ENCODE data around the gene ZCCHC9. TPM values are rescaled to one million over a fixed set of nuclear protein-coding genes. Genes with fewer than 3 reads are reported as not detected.

Gene ZCCHC9
- total RNA-seq, 1 experiment from 2014 or later = 34.9 TPM

DNA sequence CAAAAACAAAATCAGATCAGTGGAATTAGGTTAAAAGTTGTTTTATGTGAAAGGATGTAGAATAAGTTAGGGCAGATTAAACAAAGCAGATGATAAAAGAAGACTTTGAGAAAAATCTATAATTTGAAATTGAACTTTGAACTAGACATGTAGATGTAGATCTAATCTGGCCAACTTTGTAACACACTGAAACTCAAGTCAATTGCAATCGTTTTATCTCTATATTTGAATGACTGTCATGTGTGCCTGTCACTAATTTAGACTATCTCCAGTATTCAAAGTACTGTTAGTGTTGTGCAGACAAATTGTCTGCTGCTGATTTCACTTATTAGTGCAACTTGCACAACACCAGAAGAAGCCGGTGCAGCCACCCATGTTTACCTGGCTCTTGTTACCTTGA, 52.7 kb downstream of the ZCCHC9 start:
- intact Hi-C loops (cut with micrococcal nuclease; ENCODE audit: unreplicated experiment) = no loop called here
- no peak overlapping the region for H3K4me3 Mint-ChIP-seq (ENCODE audit: low read depth, unreplicated experiment)
- CTCF ChIA-PET = interaction anchor here (0.7 kb wide), 1 partner anchor 1067 kb away, joined by 3 read pairs; no protein-coding TSS in a partner anchor
- H3K4me1 Mint-ChIP-seq (ENCODE audit: low read depth, unreplicated experiment) = no peaks in the 10 kb centered on the region
- no peaks in the 10 kb centered on the region for H3K27me3 Mint-ChIP-seq (ENCODE audit: unreplicated experiment)
- BruUV-seq (replicated peaks) = no TSS peak
- no peak overlapping the region for H3K27ac Mint-ChIP-seq (ENCODE audit: unreplicated experiment)
- DNase-seq = no peak
- H3K36me3 Mint-ChIP-seq (ENCODE audit: insufficient read depth, unreplicated experiment) = no peaks in the 10 kb centered on the region
- TF ChIP-seq, protein P1, sequence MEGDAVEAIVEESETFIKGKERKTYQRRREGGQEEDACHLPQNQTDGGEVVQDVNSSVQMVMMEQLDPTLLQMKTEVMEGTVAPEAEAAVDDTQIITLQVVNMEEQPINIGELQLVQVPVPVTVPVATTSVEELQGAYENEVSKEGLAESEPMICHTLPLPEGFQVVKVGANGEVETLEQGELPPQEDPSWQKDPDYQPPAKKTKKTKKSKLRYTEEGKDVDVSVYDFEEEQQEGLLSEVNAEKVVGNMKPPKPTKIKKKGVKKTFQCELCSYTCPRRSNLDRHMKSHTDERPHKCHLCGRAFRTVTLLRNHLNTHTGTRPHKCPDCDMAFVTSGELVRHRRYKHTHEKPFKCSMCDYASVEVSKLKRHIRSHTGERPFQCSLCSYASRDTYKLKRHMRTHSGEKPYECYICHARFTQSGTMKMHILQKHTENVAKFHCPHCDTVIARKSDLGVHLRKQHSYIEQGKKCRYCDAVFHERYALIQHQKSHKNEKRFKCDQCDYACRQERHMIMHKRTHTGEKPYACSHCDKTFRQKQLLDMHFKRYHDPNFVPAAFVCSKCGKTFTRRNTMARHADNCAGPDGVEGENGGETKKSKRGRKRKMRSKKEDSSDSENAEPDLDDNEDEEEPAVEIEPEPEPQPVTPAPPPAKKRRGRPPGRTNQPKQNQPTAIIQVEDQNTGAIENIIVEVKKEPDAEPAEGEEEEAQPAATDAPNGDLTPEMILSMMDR (IDR thresholded peaks at IDR 0.05; ENCODE audit: unreplicated experiment) = no peak
- no peaks in the 10 kb centered on the region for H3K9me3 Mint-ChIP-seq (ENCODE audit: low read depth, unreplicated experiment)

DNA sequence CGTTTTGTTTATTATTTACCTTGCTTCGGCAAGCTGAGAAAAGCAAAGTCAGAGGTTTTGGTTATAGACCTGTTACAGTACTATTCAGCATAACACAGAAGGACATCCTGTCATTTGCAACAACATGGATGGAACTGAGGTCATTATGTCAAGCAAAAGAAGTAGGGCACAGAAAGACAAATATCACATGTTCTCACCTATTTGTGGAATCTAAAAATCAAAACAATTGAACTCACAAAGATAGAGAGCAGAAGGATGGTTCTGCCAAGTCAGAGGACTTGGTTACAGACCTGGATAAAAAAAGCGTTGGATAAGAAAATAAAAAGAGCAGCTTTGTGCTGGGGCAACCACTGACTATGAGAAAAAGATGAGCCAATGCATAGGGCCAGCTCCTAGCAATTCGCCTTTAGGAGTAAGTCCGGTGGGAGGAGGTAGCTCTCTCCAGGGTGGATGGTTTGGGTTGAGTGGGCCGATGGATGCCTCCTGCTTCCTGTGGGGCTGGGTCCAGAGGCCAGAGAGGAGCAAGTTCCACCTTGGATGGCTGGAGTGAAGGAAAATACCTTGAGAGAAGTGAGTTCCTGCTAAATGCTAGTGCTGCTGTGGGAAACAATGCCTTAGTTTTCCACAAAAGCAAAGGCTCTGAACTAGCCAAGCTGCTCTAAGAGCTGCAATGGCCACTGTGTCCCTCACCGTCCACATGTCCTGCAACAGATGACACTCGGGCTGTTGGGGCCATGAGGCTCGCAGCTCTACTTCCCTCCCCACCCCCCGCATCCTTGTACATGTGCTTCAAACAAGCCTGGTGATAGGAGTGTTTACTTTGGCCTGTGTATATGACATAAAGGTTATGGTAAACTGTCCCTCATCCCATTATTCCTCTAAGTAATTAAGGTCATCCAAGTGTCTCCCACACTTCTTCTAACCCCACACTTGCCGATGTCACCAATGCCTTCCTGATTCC, 54.2 kb downstream of the ZCCHC9 start:
- CTCF ChIA-PET = no interaction called here
- Mint-ChIP-seq H3K27ac (ENCODE audit: unreplicated experiment) (no peak overlapping the region), H3K4me1 (ENCODE audit: low read depth, unreplicated experiment) (no peaks in the 10 kb centered on the region), H3K9me3 (ENCODE audit: low read depth, unreplicated experiment) (no peaks in the 10 kb centered on the region), H3K27me3 (ENCODE audit: unreplicated experiment) (no peaks in the 10 kb centered on the region), H3K36me3 (ENCODE audit: insufficient read depth, unreplicated experiment) (no peaks in the 10 kb centered on the region), H3K4me3 (ENCODE audit: low read depth, unreplicated experiment) (no peak overlapping the region)
- intact Hi-C loops (cut with micrococcal nuclease; ENCODE audit: unreplicated experiment) = no loop called here
- TF ChIP-seq, protein P1 (IDR thresholded peaks at IDR 0.05; ENCODE audit: unreplicated experiment) = no peak
- DNase-seq = no peak
- no TSS peak for BruUV-seq (replicated peaks)

DNA sequence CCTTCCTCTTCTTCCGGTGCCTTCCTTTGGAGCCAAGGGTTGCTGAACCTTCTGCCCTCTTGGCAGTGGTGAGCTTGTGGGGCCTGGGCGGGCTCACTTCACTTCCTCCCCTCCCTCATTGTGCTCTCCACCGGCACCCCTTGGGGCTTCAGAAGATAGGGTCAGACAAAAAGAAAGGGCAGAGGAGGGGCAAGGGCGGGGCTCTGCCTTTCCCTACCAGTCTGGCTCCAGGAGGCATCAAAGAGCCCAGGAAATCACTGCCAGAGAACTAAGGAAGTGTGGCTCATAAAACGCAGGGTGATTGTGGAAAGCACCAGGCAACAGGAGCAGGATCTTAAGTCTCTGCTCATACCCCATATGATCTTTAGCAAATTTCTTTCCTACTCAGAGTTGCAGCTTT, 57.7 kb downstream of the ZCCHC9 start:
- TF ChIP-seq, protein P1 (IDR thresholded peaks at IDR 0.05; ENCODE audit: unreplicated experiment) = no peak

DNA sequence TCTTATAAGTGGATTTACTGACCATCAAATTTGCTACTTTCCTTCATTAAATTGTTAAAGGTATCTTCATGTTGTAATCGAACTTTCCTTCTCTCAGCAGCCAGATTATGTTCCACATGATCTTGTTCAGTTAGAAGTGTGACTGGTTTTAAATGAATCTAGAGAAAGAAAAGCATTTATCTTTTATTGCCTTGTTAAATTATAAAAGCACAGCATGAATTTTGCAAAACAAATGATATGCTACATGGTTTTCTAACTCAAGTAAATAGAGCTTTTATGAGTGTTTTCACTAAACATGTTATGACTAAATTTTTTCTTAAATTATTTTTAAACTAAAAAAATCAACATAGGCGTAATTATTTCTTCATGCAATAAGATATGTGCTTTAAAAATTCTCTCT, 58.5 kb downstream of the ZCCHC9 start:
- no peak overlapping the region for H3K27ac Mint-ChIP-seq (ENCODE audit: unreplicated experiment)
- H3K4me3 Mint-ChIP-seq (ENCODE audit: low read depth, unreplicated experiment) = no peak overlapping the region
- CTCF ChIA-PET = no interaction called here
- no TSS peak for BruUV-seq (replicated peaks)
- no peaks in the 10 kb centered on the region for H3K9me3 Mint-ChIP-seq (ENCODE audit: low read depth, unreplicated experiment)
- no peaks in the 10 kb centered on the region for H3K27me3 Mint-ChIP-seq (ENCODE audit: unreplicated experiment)
- intact Hi-C loops (cut with micrococcal nuclease; ENCODE audit: unreplicated experiment) = no loop called here
- H3K4me1 Mint-ChIP-seq (ENCODE audit: low read depth, unreplicated experiment) = peaks cover 9% of the 10 kb centered on the region
- no peak for DNase-seq
- TF ChIP-seq, protein P1 (IDR thresholded peaks at IDR 0.05; ENCODE audit: unreplicated experiment) = no peak
- H3K36me3 Mint-ChIP-seq (ENCODE audit: insufficient read depth, unreplicated experiment) = peaks cover 3% of the 10 kb centered on the region

More for the DNA sequence above, 57.7 kb downstream of the ZCCHC9 start:
- Mint-ChIP-seq H3K27ac (ENCODE audit: unreplicated experiment) (no peak overlapping the region), H3K36me3 (ENCODE audit: insufficient read depth, unreplicated experiment) (peaks cover 3% of the 10 kb centered on the region), H3K27me3 (ENCODE audit: unreplicated experiment) (no peaks in the 10 kb centered on the region), H3K4me1 (ENCODE audit: low read depth, unreplicated experiment) (peaks cover 9% of the 10 kb centered on the region), H3K9me3 (ENCODE audit: low read depth, unreplicated experiment) (no peaks in the 10 kb centered on the region), H3K4me3 (ENCODE audit: low read depth, unreplicated experiment) (no peak overlapping the region)
- BruUV-seq (replicated peaks) = no TSS peak
- intact Hi-C loops (cut with micrococcal nuclease; ENCODE audit: unreplicated experiment) = no loop called here
- DNase-seq = no peak
- CTCF ChIA-PET = no interaction called here
